GM23338 (cell line): Measurements from ENCODE around the gene EPHA6. TPM values are rescaled to one million over a fixed set of nuclear protein-coding genes. Genes with fewer than 3 reads are reported as not detected.

Experiments
- ATAC-seq: fragments of 200-7000 bp; cut with Tn5 transposase; 3 replicates; pipeline ENCODE4 v1.9.1; 2020
- DNase-seq: peaks from one replicate; pipeline ENCODE4 v3.0.0-alpha.2; 2015; ENCODE audit warnings: low spot score
- H2AFZ ChIP-seq: fragments of 200-600 bp; sonication (generic); 2 replicates; pipeline ENCODE4 v1.8.0; 2016; ENCODE audit warnings: antibody characterized with exemption, mild to moderate bottlenecking, moderate library complexity
- H3F3A ChIP-seq: fragments of 200-600 bp; sonication (generic); replicated peaks from 2 replicates; pipeline ENCODE4 v1.8.0; 2017; ENCODE audit warnings: antibody characterized with exemption, mixed run types, low read depth
- H3K27ac ChIP-seq: fragments of 200-600 bp; sonication (generic); 2 replicates; pipeline ENCODE4 v1.6.1; 2016; ENCODE audit warnings: low read depth
- H3K27me3 ChIP-seq: fragments of 200-600 bp; sonication (generic); 2 replicates; pipeline ENCODE4 v1.8.0; 2016; ENCODE audit warnings: mild to moderate bottlenecking, mixed run types, moderate library complexity; ENCODE audit not compliant: insufficient read depth
- H3K36me3 ChIP-seq: fragments of 200-600 bp; sonication (generic); 2 replicates; pipeline ENCODE4 v1.8.0; 2016; ENCODE audit warnings: mild to moderate bottlenecking; ENCODE audit not compliant: insufficient read depth
- H3K4me1 ChIP-seq: fragments of 200-600 bp; sonication (generic); 2 replicates; pipeline ENCODE4 v1.8.0; 2016; ENCODE audit warnings: mild to moderate bottlenecking, moderate library complexity; ENCODE audit not compliant: insufficient read depth
- H3K4me2 ChIP-seq: fragments of 200-600 bp; sonication (generic); 2 replicates; pipeline ENCODE4 v1.7.1; 2017; ENCODE audit warnings: mixed run types
- H3K4me3 ChIP-seq: fragments of 200-600 bp; sonication (generic); 2 replicates; pipeline ENCODE4 v1.6.1; 2016; ENCODE audit warnings: mixed run types
- H3K79me2 ChIP-seq: fragments of 200-600 bp; sonication (generic); replicated peaks from 2 replicates; pipeline ENCODE4 v1.8.0; 2017; ENCODE audit warnings: mild to moderate bottlenecking; ENCODE audit not compliant: insufficient read depth
- H3K9me2 ChIP-seq: fragments of 200-600 bp; sonication (generic); 2 replicates; pipeline ENCODE4 v1.8.0; 2017; ENCODE audit not compliant: insufficient read depth
- H4K20me1 ChIP-seq: fragments of 200-600 bp; sonication (generic); replicated peaks from 2 replicates; pipeline ENCODE4 v1.8.0; 2017; ENCODE audit warnings: mild to moderate bottlenecking; ENCODE audit not compliant: insufficient read depth
- H3K27ac Mint-ChIP-seq: 2 replicates; pipeline ENCODE4 v1.8.0; 2020; ENCODE audit warnings: inconsistent platforms, mild to moderate bottlenecking, moderate library complexity, mixed read lengths
- H3K27me3 Mint-ChIP-seq: 3 replicates; pipeline ENCODE4 v1.8.0; 2022; ENCODE audit warnings: low read depth, mild to moderate bottlenecking, moderate library complexity, mixed read lengths, inconsistent platforms; ENCODE audit not compliant: insufficient read depth, poor library complexity
- H3K36me3 Mint-ChIP-seq: 3 replicates; pipeline ENCODE4 v1.8.0; 2021; ENCODE audit warnings: low read depth, mild to moderate bottlenecking, inconsistent platforms, moderate library complexity, mixed read lengths
- H3K4me1 Mint-ChIP-seq: 3 replicates; pipeline ENCODE4 v1.8.0; 2020; ENCODE audit warnings: mild to moderate bottlenecking, inconsistent platforms, mixed read lengths
- H3K4me3 Mint-ChIP-seq: 3 replicates; pipeline ENCODE4 v1.8.0; 2021; ENCODE audit warnings: moderate library complexity, mild to moderate bottlenecking, inconsistent platforms, mixed read lengths
- H3K9me3 Mint-ChIP-seq: 3 replicates; pipeline ENCODE4 v1.8.0; 2020; ENCODE audit warnings: moderate library complexity, mild to moderate bottlenecking, inconsistent platforms, mixed read lengths
- CREB1 ChIP-seq: fragments of 250-450 bp; sonication (Bioruptor Pico); IDR thresholded peaks from 2 replicates; pipeline ENCODE4 v1.5.0; 2020; ENCODE audit warnings: low read depth, mild to moderate bottlenecking, moderate library complexity
- ETS1 ChIP-seq: IDR thresholded peaks from 2 replicates; pipeline ENCODE4 v1.6.1; 2016; ENCODE audit warnings: antibody characterized with exemption
- EZH2 ChIP-seq: fragments of 200-600 bp; sonication (generic); IDR thresholded peaks from one replicate; pipeline ENCODE4 v1.8.0; 2017; ENCODE audit warnings: antibody characterized with exemption, mild to moderate bottlenecking, low read depth; ENCODE audit not compliant: unreplicated experiment
- EZH2phosphoT487 ChIP-seq: fragments of 200-600 bp; sonication (generic); IDR thresholded peaks from one replicate; pipeline ENCODE4 v1.8.1; 2018; ENCODE audit warnings: antibody characterized with exemption; ENCODE audit not compliant: unreplicated experiment
- JUNB ChIP-seq: IDR thresholded peaks from one replicate; pipeline ENCODE4 v1.6.1; 2016; ENCODE audit warnings: antibody characterized with exemption; ENCODE audit not compliant: unreplicated experiment
- POLR2AphosphoS5 ChIP-seq: IDR thresholded peaks from 2 replicates; pipeline ENCODE4 v1.6.1; 2016; ENCODE audit warnings: antibody characterized with exemption, low read depth
- ZNF331 ChIP-seq: fragments of 250-450 bp; sonication (Bioruptor Pico); IDR thresholded peaks from 2 replicates; pipeline ENCODE4 v1.5.0; 2020; ENCODE audit warnings: low read depth, mild to moderate bottlenecking, moderate library complexity
- polyA plus RNA-seq: library from polyadenylated mRNA; unstranded; fragments of >200 nt; fragmentation: Nextera tagmentation; extraction: Ambion mirVana; gene quantifications from 2 replicates; pipeline ENCODE4 v1.2.1, GENCODE V29; 2016
- total RNA-seq: library from RNA; depleted of rRNA; stranded (reverse); fragments of >200 nt; shearing (Covaris generic); gene quantifications from 2 replicates; pipeline ENCODE4 v1.2.3, GENCODE V29; 2014
- TF ChIP-seq, protein P1 (sequence below), 2 experiments: fragments of 200-600 bp in 1 of 2; sonication (generic) in 1 of 2; conservative IDR thresholded peaks; 2 replicates each; pipeline versions ENCODE4 v1.5.1 to v1.6.1; 2016 to 2017; ENCODE audit warnings: antibody characterized with exemption in 2 of 2, low read depth in 2 of 2, mild to moderate bottlenecking in 2 of 2, moderate library complexity in 1 of 2
- TF ChIP-seq, protein P2 (sequence below): fragments of 250-450 bp; sonication (Bioruptor Pico); IDR thresholded peaks from 2 replicates; pipeline ENCODE4 v1.5.0; 2020; ENCODE audit warnings: mild to moderate bottlenecking, moderate library complexity
- TF ChIP-seq, protein P3 (sequence below): IDR thresholded peaks from one replicate; pipeline ENCODE4 v1.6.1; 2018; ENCODE audit warnings: antibody characterized with exemption; ENCODE audit not compliant: unreplicated experiment

Gene EPHA6
- total and polyA plus RNA-seq, 2 experiments from 2014 or later, result 0.37 to 2.6 TPM

- Mint-ChIP-seq H3K9me3 (no peaks in the 10 kb centered on the region), H3K4me3 (no peak overlapping the region), H3K27ac (no peak overlapping the region), H3K4me1 (peaks cover 13% of the 10 kb centered on the region), H3K36me3 (no peaks in the 10 kb centered on the region), H3K27me3 (no peaks in the 10 kb centered on the region)
- Histone ChIP-seq H3K27me3 (no peaks in the 10 kb centered on the region), H3K79me2 (no peaks in the 10 kb centered on the region), H3F3A (no peaks in the 10 kb centered on the region), H3K27ac (no peak overlapping the region), H3K4me2 (no peak overlapping the region), H2AFZ (no peak overlapping the region), H3K9me2 (no peaks in the 10 kb centered on the region), H3K4me3 (no peak overlapping the region), H3K4me1 (no peaks in the 10 kb centered on the region), H4K20me1 (no peaks in the 10 kb centered on the region), H3K36me3 (no peaks in the 10 kb centered on the region)
- no peak for DNase-seq
- ATAC-seq, result no peak
- TF ChIP-seq JUNB (no peak), EZH2phosphoT487 (no peak), ZNF331 (CRISPR knock-in tag) (no peak), ETS1 (no peak), CREB1 (CRISPR knock-in tag) (no peak), EZH2 (no peak), POLR2AphosphoS5 (no peak)
- TF ChIP-seq, protein P1, sequence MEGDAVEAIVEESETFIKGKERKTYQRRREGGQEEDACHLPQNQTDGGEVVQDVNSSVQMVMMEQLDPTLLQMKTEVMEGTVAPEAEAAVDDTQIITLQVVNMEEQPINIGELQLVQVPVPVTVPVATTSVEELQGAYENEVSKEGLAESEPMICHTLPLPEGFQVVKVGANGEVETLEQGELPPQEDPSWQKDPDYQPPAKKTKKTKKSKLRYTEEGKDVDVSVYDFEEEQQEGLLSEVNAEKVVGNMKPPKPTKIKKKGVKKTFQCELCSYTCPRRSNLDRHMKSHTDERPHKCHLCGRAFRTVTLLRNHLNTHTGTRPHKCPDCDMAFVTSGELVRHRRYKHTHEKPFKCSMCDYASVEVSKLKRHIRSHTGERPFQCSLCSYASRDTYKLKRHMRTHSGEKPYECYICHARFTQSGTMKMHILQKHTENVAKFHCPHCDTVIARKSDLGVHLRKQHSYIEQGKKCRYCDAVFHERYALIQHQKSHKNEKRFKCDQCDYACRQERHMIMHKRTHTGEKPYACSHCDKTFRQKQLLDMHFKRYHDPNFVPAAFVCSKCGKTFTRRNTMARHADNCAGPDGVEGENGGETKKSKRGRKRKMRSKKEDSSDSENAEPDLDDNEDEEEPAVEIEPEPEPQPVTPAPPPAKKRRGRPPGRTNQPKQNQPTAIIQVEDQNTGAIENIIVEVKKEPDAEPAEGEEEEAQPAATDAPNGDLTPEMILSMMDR (conservative IDR thresholded peaks at IDR 0.05; ENCODE audit: low read depth in 2 of 2), result no peak
- TF ChIP-seq, protein P2, sequence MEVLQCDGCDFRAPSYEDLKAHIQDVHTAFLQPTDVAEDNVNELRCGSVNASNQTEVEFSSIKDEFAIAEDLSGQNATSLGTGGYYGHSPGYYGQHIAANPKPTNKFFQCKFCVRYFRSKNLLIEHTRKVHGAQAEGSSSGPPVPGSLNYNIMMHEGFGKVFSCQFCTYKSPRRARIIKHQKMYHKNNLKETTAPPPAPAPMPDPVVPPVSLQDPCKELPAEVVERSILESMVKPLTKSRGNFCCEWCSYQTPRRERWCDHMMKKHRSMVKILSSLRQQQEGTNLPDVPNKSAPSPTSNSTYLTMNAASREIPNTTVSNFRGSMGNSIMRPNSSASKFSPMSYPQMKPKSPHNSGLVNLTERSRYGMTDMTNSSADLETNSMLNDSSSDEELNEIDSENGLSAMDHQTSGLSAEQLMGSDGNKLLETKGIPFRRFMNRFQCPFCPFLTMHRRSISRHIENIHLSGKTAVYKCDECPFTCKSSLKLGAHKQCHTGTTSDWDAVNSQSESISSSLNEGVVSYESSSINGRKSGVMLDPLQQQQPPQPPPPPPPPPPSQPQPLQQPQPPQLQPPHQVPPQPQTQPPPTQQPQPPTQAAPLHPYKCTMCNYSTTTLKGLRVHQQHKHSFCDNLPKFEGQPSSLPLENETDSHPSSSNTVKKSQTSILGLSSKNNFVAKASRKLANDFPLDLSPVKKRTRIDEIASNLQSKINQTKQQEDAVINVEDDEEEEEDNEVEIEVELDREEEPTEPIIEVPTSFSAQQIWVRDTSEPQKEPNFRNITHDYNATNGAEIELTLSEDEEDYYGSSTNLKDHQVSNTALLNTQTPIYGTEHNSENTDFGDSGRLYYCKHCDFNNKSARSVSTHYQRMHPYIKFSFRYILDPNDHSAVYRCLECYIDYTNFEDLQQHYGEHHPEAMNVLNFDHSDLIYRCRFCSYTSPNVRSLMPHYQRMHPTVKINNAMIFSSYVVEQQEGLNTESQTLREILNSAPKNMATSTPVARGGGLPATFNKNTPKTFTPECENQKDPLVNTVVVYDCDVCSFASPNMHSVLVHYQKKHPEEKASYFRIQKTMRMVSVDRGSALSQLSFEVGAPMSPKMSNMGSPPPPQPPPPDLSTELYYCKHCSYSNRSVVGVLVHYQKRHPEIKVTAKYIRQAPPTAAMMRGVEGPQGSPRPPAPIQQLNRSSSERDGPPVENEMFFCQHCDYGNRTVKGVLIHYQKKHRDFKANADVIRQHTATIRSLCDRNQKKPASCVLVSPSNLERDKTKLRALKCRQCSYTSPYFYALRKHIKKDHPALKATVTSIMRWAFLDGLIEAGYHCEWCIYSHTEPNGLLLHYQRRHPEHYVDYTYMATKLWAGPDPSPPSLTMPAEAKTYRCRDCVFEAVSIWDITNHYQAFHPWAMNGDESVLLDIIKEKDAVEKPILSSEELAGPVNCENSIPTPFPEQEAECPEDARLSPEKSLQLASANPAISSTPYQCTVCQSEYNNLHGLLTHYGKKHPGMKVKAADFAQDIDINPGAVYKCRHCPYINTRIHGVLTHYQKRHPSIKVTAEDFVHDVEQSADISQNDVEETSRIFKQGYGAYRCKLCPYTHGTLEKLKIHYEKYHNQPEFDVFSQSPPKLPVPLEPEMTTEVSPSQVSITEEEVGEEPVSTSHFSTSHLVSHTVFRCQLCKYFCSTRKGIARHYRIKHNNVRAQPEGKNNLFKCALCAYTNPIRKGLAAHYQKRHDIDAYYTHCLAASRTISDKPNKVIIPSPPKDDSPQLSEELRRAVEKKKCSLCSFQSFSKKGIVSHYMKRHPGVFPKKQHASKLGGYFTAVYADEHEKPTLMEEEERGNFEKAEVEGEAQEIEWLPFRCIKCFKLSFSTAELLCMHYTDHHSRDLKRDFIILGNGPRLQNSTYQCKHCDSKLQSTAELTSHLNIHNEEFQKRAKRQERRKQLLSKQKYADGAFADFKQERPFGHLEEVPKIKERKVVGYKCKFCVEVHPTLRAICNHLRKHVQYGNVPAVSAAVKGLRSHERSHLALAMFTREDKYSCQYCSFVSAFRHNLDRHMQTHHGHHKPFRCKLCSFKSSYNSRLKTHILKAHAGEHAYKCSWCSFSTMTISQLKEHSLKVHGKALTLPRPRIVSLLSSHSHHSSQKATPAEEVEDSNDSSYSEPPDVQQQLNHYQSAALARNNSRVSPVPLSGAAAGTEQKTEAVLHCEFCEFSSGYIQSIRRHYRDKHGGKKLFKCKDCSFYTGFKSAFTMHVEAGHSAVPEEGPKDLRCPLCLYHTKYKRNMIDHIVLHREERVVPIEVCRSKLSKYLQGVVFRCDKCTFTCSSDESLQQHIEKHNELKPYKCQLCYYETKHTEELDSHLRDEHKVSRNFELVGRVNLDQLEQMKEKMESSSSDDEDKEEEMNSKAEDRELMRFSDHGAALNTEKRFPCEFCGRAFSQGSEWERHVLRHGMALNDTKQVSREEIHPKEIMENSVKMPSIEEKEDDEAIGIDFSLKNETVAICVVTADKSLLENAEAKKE, result no peak
- TF ChIP-seq, protein P3, sequence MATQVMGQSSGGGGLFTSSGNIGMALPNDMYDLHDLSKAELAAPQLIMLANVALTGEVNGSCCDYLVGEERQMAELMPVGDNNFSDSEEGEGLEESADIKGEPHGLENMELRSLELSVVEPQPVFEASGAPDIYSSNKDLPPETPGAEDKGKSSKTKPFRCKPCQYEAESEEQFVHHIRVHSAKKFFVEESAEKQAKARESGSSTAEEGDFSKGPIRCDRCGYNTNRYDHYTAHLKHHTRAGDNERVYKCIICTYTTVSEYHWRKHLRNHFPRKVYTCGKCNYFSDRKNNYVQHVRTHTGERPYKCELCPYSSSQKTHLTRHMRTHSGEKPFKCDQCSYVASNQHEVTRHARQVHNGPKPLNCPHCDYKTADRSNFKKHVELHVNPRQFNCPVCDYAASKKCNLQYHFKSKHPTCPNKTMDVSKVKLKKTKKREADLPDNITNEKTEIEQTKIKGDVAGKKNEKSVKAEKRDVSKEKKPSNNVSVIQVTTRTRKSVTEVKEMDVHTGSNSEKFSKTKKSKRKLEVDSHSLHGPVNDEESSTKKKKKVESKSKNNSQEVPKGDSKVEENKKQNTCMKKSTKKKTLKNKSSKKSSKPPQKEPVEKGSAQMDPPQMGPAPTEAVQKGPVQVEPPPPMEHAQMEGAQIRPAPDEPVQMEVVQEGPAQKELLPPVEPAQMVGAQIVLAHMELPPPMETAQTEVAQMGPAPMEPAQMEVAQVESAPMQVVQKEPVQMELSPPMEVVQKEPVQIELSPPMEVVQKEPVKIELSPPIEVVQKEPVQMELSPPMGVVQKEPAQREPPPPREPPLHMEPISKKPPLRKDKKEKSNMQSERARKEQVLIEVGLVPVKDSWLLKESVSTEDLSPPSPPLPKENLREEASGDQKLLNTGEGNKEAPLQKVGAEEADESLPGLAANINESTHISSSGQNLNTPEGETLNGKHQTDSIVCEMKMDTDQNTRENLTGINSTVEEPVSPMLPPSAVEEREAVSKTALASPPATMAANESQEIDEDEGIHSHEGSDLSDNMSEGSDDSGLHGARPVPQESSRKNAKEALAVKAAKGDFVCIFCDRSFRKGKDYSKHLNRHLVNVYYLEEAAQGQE, result no peak
Observed at GRCh38 chr3:97655971-97656370, 841.6 kb downstream of the EPHA6 start.
